NCI-H2107 (cell line): ENCODE data around the gene CITED1.
"Not testable (repeated sequence)": the region's sequence is repeated elsewhere in the genome, so short reads cannot be mapped to it uniquely, and the experiment has no call there.

ENCODE experiments used
- DNase-seq: peaks from one replicate; lab custom pipeline; 2025; lab: John Stamatoyannopoulos, UW

Gene CITED1

GRCh38 chrX:72305286-72306084 is at the start of gene CITED1:
TSS of gene CITED1 (minus strand) at chrX:72305914. CDS start at chrX:72302869, 3,045 bp downstream.
- DNase-seq: no peak

- DNase-seq: no peak
Observed at GRCh38 chrX:72352786-72353185, 47.1 kb upstream of the CITED1 start.

GRCh38 chrX:72351606-72352334 is 46.1 kb upstream of the CITED1 start:
- DNase-seq: no peak

- DNase-seq: no peak
Observed at GRCh38 chrX:72349190-72349589, 43.5 kb upstream of the CITED1 start.

- no peak for DNase-seq
Observed at GRCh38 chrX:72348247-72348979, 42.7 kb upstream of the CITED1 start.

GRCh38 chrX:72347366-72347765 is 41.7 kb upstream of the CITED1 start:
- no peak for DNase-seq

- no peak for DNase-seq
Observed at GRCh38 chrX:72346302-72346949, 40.7 kb upstream of the CITED1 start.

GRCh38 chrX:72340626-72341025 is 34.9 kb upstream of the CITED1 start:
- no peak for DNase-seq

- DNase-seq: no peak
Observed at GRCh38 chrX:72340041-72340440, 34.3 kb upstream of the CITED1 start.

- no peak for DNase-seq
Observed at GRCh38 chrX:72330131-72330530, 24.4 kb upstream of the CITED1 start.

GRCh38 chrX:72326605-72327300 is 21.0 kb upstream of the CITED1 start:
- no peak for DNase-seq

GRCh38 chrX:72319651-72320050 is 13.9 kb upstream of the CITED1 start:
- not testable (repeated sequence) for DNase-seq

- no peak for DNase-seq
Observed at GRCh38 chrX:72317139-72317538, 11.4 kb upstream of the CITED1 start.

- DNase-seq: no peak
Observed at GRCh38 chrX:72316408-72317110, 10.8 kb upstream of the CITED1 start.

GRCh38 chrX:72314881-72315280 is 9.2 kb upstream of the CITED1 start:
- no peak for DNase-seq

GRCh38 chrX:72313707-72314641 is 8.3 kb upstream of the CITED1 start:
- no peak for DNase-seq

GRCh38 chrX:72312311-72312940 is 6.7 kb upstream of the CITED1 start:
- DNase-seq: no peak

- no peak for DNase-seq
Observed at GRCh38 chrX:72309297-72310071, 3.8 kb upstream of the CITED1 start.
